HG02678 (cell line): ENCODE results near the gene RALGAPA1.
"Not testable (repeated sequence)": the region's sequence is repeated elsewhere in the genome, so short reads cannot be mapped to it uniquely, and the experiment has no call there.

ENCODE experiments used
- ATAC-seq: cut with Tn5 transposase; IDR thresholded peaks from one replicate; pipeline ENCODE4 v1.9.1; 2021; ENCODE audit warnings: mild to moderate bottlenecking, moderate library complexity; ENCODE audit not compliant: unreplicated experiment

Gene RALGAPA1

DNA sequence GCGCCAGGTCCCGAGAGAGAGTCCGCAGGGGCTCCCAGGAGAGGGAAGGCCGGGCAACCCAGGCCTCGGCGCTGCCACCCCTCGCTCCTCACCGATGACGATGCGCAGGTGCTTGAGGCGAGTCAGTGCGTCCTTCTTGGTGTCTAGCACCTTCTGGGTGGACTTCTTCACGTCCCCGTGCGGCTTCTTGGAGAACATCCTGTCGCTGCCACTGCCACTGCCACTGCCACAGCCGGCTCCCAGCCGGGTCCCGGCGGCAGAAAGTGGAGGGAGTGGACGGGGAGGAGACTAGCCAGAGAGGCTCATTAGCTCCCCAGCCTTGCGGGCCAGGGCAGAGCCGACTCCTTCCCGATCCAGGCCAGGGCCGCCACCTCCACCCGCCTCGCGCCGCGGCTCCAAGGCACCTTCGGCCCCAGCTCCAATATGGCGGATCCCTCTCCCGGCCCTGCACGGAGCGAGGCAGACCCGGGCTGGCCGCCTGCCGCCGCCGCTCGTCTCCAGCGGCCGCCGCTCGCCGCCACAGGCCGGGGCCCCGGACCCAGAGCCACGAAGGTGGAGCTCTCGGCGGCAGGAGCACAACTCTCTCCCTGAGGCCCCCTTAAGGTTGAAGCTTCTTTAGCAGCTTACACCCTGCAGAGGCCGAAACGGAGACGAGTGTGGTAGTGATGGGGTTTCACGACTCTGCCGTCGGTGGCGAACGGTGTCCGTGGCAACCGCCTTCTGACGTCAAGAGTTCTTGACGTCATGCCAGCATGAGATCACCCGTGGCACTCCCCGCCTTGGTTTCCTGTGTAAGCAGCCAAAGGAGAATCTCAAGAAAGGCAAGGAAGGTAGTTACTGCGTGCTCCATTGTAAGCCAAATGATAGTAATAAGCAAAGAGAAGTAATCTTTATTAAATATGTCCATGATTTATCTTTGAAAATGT lies at the start of gene RALGAPA1:
RALGAPA1 (minus strand) TSS at position 658 of the 926 bp plus-strand sequence; CDS start at position 198, 460 bp downstream.
- peak; percentile 97 for ATAC-seq

- ATAC-seq, result no peak
Measured at GRCh38 chr14:35858521-35859209, 49.6 kb upstream of the RALGAPA1 start.

GRCh38 chr14:35855876-35856481 lies 46.9 kb upstream of the RALGAPA1 start:
- ATAC-seq, result peak; percentile 95

DNA sequence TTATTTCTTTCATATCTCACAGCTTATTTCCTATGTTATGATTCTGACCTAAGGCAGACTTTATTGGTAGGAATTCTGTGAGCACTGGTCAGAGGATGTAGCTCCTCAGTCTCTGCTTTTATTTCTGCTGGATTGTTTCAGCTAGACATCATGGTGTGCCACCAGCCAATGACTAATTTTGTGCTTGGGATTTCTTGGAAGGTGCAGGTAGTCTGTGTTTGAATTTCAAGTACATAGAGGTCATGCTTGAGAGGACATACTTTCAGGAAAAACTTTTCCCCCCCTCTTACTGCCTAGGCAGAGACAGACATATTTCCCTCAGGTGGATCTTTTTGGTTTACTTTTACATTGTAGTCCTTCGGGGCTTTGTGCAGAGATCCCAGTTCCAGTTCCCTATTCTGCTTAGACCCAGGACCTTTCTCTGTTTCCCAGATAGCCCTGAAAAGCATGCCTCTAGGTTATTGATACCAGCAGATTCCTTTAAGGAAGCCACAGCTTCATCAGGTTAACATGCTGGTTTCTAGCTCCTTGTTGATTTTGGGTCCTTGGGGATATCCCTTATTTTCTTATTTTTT lies 45.7 kb upstream of the RALGAPA1 start:
- no peak for ATAC-seq

GRCh38 chr14:35853225-35853624 lies 44.1 kb upstream of the RALGAPA1 start:
- ATAC-seq, result no peak

DNA sequence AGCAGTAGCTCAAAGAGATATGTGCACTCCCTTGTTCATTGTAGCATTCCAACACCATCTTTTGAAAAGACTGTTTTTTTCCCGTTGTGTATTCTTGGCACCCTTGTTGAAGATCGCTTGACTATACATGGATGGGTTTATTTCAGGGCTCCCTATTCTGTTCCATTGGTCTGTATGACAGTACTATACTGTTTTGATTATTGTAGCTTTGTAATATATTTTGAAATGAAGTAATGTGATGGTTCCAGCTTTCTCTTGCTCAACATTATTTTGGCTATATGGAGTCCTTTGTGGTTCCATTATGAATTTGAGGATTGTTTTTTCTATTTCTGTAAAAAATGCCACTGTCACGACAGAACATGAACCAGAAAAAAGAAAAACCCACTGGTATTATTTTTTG lies 42.7 kb upstream of the RALGAPA1 start:
- no peak for ATAC-seq

GRCh38 chr14:35849122-35849521 lies 40.0 kb upstream of the RALGAPA1 start:
- no peak for ATAC-seq

- no peak for ATAC-seq
Measured at GRCh38 chr14:35847636-35848035, 38.5 kb upstream of the RALGAPA1 start.

GRCh38 chr14:35844494-35844893 lies 35.4 kb upstream of the RALGAPA1 start:
- no peak for ATAC-seq

DNA sequence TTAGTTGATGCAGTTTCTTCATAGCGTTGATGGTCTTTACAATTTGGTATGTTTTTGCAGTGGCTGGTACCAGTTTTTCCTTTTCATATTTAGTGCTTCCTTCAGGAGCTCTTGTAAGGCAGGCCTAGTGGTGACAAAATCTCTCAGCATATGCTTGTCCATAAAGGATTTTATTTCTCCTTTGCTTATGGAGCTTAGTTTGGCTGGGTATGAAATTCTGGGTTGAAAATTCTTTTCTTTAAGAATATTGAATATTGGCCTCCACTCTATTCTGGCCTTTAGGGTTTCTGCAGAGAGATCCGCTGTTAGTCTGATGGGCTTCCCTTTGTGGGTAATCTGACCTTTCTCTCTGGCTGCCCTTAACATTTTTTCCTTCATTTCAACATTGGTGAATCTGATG lies 33.1 kb upstream of the RALGAPA1 start:
- not testable (repeated sequence) for ATAC-seq

DNA sequence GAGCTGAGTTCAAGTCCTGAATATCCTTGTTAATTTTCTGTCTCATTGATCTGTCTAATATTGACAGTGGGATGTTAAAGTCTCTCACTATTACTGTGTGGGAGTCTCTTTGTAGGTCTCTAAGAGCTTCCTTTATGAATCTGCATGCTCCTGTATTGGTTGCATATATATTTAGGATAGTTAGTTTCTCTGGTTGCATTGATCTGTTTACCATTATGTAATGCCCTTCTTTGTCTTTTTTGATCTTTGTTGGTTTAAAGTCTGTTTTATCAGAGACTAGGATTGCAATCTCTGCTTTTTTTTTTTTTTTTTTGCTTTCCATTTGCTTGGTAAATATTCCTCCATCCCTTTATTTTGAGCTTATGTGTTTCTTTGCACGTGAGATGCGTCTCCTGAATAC lies 32.6 kb upstream of the RALGAPA1 start:
- ATAC-seq, result not testable (repeated sequence)

DNA sequence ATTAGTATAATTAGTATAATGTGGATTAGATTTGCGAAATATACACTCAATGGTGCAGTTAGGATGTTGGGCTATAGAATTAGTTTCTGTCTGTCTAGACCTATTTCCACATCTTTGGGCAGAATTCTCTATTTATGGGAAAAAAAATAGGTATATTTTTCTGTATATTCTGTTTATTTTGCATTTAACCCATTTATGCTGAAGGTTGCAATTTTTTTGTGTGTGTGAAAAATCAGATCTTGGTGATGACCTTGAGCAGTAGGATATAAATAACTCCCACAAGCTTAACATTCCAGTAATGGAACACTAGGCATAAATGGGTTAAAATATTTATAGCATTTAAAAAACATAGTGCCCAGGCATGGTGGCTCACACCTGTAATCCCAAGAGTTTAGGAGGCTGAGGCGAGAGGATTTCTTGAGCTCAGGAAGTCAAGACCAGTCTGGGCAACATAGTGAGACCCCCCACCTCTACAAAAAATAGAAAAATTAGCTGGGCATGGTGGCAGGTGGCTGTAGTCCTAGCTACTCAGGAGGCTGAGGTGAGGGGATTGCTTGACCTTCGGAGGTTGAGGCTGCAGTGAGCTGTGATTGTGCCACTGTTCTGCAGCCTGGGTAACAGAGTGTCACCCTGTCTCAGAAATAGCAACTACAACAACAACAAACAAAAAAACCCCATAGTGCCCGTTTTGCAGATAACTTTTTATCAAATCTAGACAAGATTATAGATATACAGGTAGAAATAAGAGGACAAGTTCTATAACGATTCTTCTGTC lies 26.3 kb upstream of the RALGAPA1 start:
- ATAC-seq, result no peak

DNA sequence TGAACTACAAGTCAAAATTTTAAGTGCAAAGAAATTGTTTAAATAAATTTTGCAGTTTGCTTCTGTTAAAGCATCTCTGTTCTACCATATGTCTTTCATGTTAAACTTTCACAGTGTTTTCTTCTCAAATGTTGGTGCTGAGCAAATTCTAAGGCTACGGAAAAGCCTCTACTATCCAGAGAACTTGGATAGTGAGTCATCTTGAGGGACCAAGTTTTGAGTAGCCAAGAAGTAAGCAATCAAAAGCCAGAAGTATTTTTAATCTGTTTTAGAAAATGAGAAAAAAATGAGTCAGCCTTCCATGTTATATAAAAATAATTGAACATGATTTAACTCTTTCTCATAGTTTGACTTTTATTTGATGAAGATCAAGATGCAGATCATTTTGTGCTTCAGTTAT lies 20.4 kb upstream of the RALGAPA1 start:
- no peak for ATAC-seq

- no peak for ATAC-seq
Measured at GRCh38 chr14:35827678-35828472, 18.8 kb upstream of the RALGAPA1 start.

DNA sequence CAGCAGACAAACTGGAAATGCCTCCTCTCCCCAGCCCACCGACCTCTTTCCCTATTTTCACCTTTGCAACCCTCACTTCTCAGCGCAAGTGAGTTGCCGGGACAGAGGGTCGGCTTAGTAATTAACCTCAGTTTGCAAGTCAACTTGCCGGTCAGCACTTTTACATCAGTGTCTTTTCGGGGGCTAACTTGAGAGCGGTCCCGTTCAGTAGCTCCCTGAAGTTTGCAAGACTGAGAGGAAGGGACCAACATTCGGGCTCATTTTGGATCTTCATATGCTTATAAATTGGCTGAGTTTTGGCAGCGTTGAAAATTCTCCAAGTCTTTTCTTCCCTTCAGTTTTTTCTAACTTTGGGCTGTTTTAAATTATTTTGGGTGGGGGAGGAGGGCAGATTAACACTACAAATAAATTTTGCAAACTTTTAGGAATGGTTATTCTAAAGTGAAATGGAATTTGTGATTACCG lies 17.9 kb upstream of the RALGAPA1 start:
- no peak for ATAC-seq

GRCh38 chr14:35826218-35826951 lies 17.3 kb upstream of the RALGAPA1 start, which contains the start of gene BRMS1L:
BRMS1L (plus strand) TSS chr14:35826338; CDS start chr14:35826517, 179 bp downstream.
- ATAC-seq, result peak; percentile 95

DNA sequence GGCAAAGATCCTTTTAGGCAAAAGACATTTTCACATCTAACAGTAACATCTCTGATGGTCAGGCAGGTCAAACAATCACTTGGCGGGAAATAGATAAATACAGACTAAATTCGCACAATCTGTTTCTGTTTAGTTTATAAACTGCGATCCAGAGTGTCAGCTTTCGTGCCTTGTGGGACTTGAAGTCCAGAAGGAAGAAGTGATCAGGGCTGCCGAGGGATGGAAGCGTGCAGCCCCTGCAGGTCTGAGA lies 16.8 kb upstream of the RALGAPA1 start:
- ATAC-seq, result no peak

- not testable (repeated sequence) for ATAC-seq
Measured at GRCh38 chr14:35824446-35825165, 15.5 kb upstream of the RALGAPA1 start.
